CD4-positive, alpha-beta T cell (primary cell): ENCODE results near the gene REEP6. TPM values are rescaled to one million over a fixed set of nuclear protein-coding genes. Genes with fewer than 3 reads are reported as not detected.

Experiments
- ATAC-seq: fragments of 200-7000 bp; cut with Tn5 transposase; one replicate; pipeline ENCODE4 v1.10.0; 2022; ENCODE audit warnings: mild to moderate bottlenecking; ENCODE audit not compliant: poor library complexity
- CTCF ChIA-PET: fragments of 350-600 bp; sonication (Branson Sonifier 250); formaldehyde crosslinking; loops from one replicate; lab custom pipeline; 2021; ENCODE audit warnings: antibody characterized with exemption, inconsistent platforms; lab: Charles Lee
- POLR2A ChIA-PET: fragments of 350-600 bp; sonication (Branson Sonifier 250); formaldehyde crosslinking; loops from one replicate; lab custom pipeline; 2021; ENCODE audit warnings: antibody characterized with exemption, inconsistent platforms; lab: Charles Lee
- DNase-seq, 14 experiments: peaks; one replicate each; pipeline ENCODE4 v3.0.0-alpha.2; 2013 to 2020; ENCODE audit warnings: mixed read lengths in 2 of 14
- H3K27ac ChIP-seq, 2 donors: one replicate each; pipeline versions ENCODE4 v1.5.1 to v1.7.0; 2013; ENCODE audit warnings: low read length in 2 of 2, low read depth in 1 of 2, mild to moderate bottlenecking in 1 of 2
- H3K27me3 ChIP-seq, 2 experiments: 1 replicate in 1 of 2; 2 replicates in 1 of 2; pipeline versions ENCODE4 v1.6.1 to v1.7.0; 2013; ENCODE audit warnings: low read length in 2 of 2, control low read depth in 1 of 2, mild to moderate bottlenecking in 1 of 2, moderate library complexity in 1 of 2; ENCODE audit not compliant: insufficient read depth in 2 of 2, control insufficient read depth in 1 of 2
- H3K36me3 ChIP-seq: one replicate; pipeline ENCODE4 v1.6.1; 2013; ENCODE audit warnings: low read length, control low read depth; ENCODE audit not compliant: insufficient read depth
- H3K4me1 ChIP-seq: one replicate; pipeline ENCODE4 v1.6.1; 2013; ENCODE audit warnings: low read length, control low read depth; ENCODE audit not compliant: insufficient read depth
- H3K4me3 ChIP-seq: one replicate; pipeline ENCODE4 v1.5.1; 2013; ENCODE audit warnings: mild to moderate bottlenecking, low read length, moderate library complexity
- H3K9me3 ChIP-seq, 2 experiments: 1 replicate in 1 of 2; 2 replicates in 1 of 2; pipeline versions ENCODE4 v1.6.1 to v1.7.0; 2013; ENCODE audit warnings: low read length in 2 of 2, mild to moderate bottlenecking in 2 of 2, control low read depth in 1 of 2, moderate library complexity in 1 of 2; ENCODE audit not compliant: control insufficient read depth in 1 of 2, insufficient read depth in 1 of 2
- H3K27ac Mint-ChIP-seq: one replicate; pipeline ENCODE4 v1.8.0; 2020; ENCODE audit warnings: mixed read lengths
- H3K27me3 Mint-ChIP-seq: one replicate; pipeline ENCODE4 v1.8.0; 2021; ENCODE audit warnings: mixed read lengths
- H3K36me3 Mint-ChIP-seq: one replicate; pipeline ENCODE4 v1.8.0; 2021; ENCODE audit warnings: low read depth, mixed read lengths
- H3K4me1 Mint-ChIP-seq: one replicate; pipeline ENCODE4 v1.8.0; 2021; ENCODE audit warnings: low read depth, mixed read lengths
- H3K4me3 Mint-ChIP-seq: one replicate; pipeline ENCODE4 v1.8.0; 2020; ENCODE audit warnings: mild to moderate bottlenecking, mixed read lengths
- H3K9me3 Mint-ChIP-seq: one replicate; pipeline ENCODE4 v1.8.0; 2020; ENCODE audit warnings: mixed read lengths
- CTCF ChIP-seq: fragments of 200-600 bp; IDR thresholded peaks from one replicate; pipeline ENCODE4 v1.8.0; 2022; ENCODE audit warnings: antibody characterized with exemption, mild to moderate bottlenecking
- intact Hi-C, 2 experiments: fragments of 100-400 bp; cut with DNase I in 1 of 2; cut with micrococcal nuclease in 1 of 2; formaldehyde crosslinking; loops; one replicate each; pipeline versions ENCODE4 v1.15.1 to v1.9.0; 2023 to 2025; cut with DNase I, micrococcal nuclease
- polyA plus RNA-seq, 2 donors: library from polyadenylated mRNA; unstranded; fragments of 120-200 nt; gene quantifications; one replicate each; pipeline ENCODE4 v1.2.1, GENCODE V29; 2013
- total RNA-seq, 174 experiments: library from RNA in 2 of 174; stranded (reverse) in 2 of 174; gene quantifications; one replicate each; pipeline ENCODE4 v1.2.3 and lab custom pipeline; 2021 to 2026

The REEP6 gene
- 1 to 10 TPM; 2.2 to 2.8 TPM for total RNA-seq
- polyA plus RNA-seq (2013, experiment 1 of 2), result 4.2 TPM
- 2.1 TPM for polyA plus RNA-seq (2013, experiment 2 of 2)
- 0 to 6.1 (median 2.1) reads per million in 172 experiments for total RNA-seq (lab: John Stamatoyannopoulos, UW)

DNA sequence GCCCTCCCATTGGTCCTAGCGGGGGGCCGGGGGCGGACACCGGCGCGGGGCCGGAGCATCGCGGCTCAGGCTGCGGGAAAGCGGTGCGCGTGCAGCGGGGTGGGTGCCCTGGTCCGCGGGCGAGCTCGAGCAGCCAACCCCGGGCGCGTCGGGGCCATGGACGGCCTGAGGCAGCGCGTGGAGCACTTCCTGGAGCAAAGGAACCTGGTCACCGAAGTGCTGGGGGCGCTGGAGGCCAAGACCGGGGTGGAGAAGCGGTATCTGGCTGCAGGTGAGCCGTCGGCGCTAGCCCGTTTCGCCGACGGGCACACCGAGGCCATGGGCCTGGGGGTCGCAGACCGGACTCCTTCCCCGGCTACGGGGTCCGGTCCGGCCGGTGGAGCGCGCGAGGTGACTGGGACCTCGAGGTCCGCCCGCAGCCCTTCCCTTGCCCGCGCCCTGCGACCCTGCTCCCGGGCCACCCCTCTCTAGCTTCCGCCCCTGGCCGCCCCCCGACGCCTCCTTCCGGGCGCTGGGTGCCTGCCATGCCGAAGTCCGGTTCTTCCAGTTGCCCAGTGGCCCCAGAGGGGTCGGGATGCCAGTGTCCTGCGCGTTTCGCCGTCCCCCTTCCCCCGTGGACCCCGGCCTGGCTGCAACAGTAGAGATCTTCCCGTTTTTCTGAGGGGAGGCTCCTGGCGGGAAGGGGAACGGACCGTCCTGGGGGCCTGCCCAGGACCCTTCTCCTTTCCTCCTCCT lies at the start of gene REEP6:
TSS of gene REEP6 (plus strand) at position 68 of the 735 bp plus-strand sequence. CDS start at position 157, 89 bp downstream.
- DNase-seq (no peak), ATAC-seq (no peak)
- H3K9me3 ChIP-seq, result peaks cover 0 to 1% of the 10 kb centered on the region in 2 experiments
- no peaks in the 10 kb centered on the region for H3K27me3 ChIP-seq
- H3K36me3 Mint-ChIP-seq, result peaks cover 4% of the 10 kb centered on the region
- H3K4me3 Mint-ChIP-seq, result peak within 1 kb of the TSS; percentile 84
- TF ChIP-seq CTCF, result no peak
- ChIA-PET CTCF (interaction anchor here (0.6 to 1.6 kb wide), 2 partner anchors 20 to 27 kb away, joined by 3 to 9 read pairs; no protein-coding TSS in a partner anchor), POLR2A (interaction anchor here (0.7 to 1.8 kb wide), 11 partner anchors 15 to 980 kb away, joined by 3 to 8 read pairs (median 4); partner anchors contain the start of genes CIRBP, FAM174C and MBD3)
- intact Hi-C loops, result loop anchor here in 1 of 2 experiments (1.0 to 2.0 kb wide), 3 partner anchors 17 to 84 kb away; partner anchors contain the start of gene DAZAP1
- no peaks in the 10 kb centered on the region for H3K27me3 Mint-ChIP-seq
- peak within 1 kb of the TSS; percentile 61 for H3K4me3 ChIP-seq
- H3K27ac Mint-ChIP-seq, result peak within 1 kb of the TSS; percentile 60
- H3K27ac ChIP-seq, result peak within 1 kb of the TSS; percentile 29 to 34
- no peaks in the 10 kb centered on the region for H3K36me3 ChIP-seq
- no peaks in the 10 kb centered on the region for H3K9me3 Mint-ChIP-seq
- H3K4me1 ChIP-seq, result peaks cover 23% of the 10 kb centered on the region
- H3K4me1 Mint-ChIP-seq, result peaks cover 12% of the 10 kb centered on the region

DNA sequence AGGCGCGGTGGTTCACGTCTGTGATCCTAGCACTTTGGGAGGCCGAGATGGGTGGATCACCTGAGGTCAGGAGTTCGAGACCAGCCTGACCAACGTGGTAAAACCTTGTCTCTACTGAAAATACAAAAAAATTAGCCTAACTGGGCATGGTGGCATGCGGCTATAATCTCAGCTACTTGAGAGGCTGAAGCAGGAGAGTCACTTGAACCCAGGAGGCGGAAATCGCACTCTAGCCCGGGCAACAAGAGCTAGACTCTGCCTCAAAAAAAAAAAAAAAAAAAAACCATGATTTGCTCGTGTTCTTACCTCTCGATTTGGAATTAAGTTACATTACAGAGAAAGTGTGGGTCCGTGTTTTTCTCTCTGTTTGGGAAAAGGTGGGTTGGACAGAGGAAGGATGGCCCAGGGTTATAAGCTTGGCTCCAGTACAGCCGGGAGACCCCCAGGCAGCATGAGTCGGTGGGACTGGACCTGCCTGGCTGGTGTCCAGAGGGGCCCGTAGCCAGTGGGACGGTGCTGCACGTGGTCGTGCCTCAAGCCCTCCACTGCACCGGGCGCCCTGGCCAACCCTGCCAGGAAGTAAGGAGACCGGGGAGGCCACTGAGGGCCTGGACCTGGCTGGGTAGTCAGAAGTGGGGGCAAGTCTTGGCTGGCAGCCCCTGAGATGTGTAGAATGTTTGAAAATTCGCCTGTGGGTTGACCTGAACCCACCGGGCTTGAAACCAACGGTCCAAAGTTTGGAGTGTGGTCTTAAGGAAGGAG lies 49.1 kb upstream of the REEP6 start:
- ATAC-seq (no peak), DNase-seq (no peak)
- Histone ChIP-seq H3K4me1 (peaks cover 55% of the 10 kb centered on the region), H3K36me3 (peaks cover 32% of the 10 kb centered on the region), H3K27ac (no peak overlapping the region), H3K4me3 (no peak overlapping the region), H3K27me3 (peaks cover 3 to 11% of the 10 kb centered on the region in 2 experiments), H3K9me3 (peaks cover 0 to 3% of the 10 kb centered on the region in 2 experiments)
- H3K9me3 Mint-ChIP-seq, result no peaks in the 10 kb centered on the region
- H3K4me1 Mint-ChIP-seq, result peaks cover 25% of the 10 kb centered on the region
- no peaks in the 10 kb centered on the region for H3K27me3 Mint-ChIP-seq
- CTCF ChIA-PET, result no interaction called here
- peak overlapping the region; percentile 62 for H3K27ac Mint-ChIP-seq
- peak overlapping the region; percentile 75 for H3K4me3 Mint-ChIP-seq
- no peak for TF ChIP-seq CTCF
- POLR2A ChIA-PET, result interaction anchor here (1.0 kb wide), 1 partner anchor 49 kb away, joined by 3 read pairs; the partner anchor contains the start of gene REEP6
- H3K36me3 Mint-ChIP-seq, result peaks cover 52% of the 10 kb centered on the region
- intact Hi-C loops, result no loop called here
